Measurements from ENCODE around the gene XPOT.

The XPOT gene

GRCh38 chr12:64428956-64429355, 24.8 kb downstream of the XPOT start:
- DNase-seq, result no peak

- DNase-seq, result no peak
Measured at GRCh38 chr12:64430886-64431285, 26.7 kb downstream of the XPOT start.

GRCh38 chr12:64431791-64432190, 27.6 kb downstream of the XPOT start:
- DNase-seq, result no peak

GRCh38 chr12:64433915-64434314, 29.7 kb downstream of the XPOT start:
- DNase-seq, result no peak

GRCh38 chr12:64440100-64440499, 35.9 kb downstream of the XPOT start:
- DNase-seq, result no peak

- DNase-seq, result no peak
Measured at GRCh38 chr12:64445490-64445889, 41.3 kb downstream of the XPOT start.

- DNase-seq, result no peak
Measured at GRCh38 chr12:64446295-64446694, 42.1 kb downstream of the XPOT start.

- no peak for DNase-seq
Measured at GRCh38 chr12:64450057-64450640, 46.0 kb downstream of the XPOT start.

GRCh38 chr12:64450711-64451486, 46.7 kb downstream of the XPOT start:
- DNase-seq, result no peak

- DNase-seq, result peak; percentile 91
Measured at GRCh38 chr12:64451687-64452558, 47.7 kb downstream of the XPOT start, which contains the start of gene TBK1. TBK1 (plus strand) TSS chr12:64452120; CDS start chr12:64455871, 3,751 bp downstream.

- DNase-seq, result no peak
Measured at GRCh38 chr12:64452559-64453329, 48.6 kb downstream of the XPOT start.

- no peak for DNase-seq
Measured at GRCh38 chr12:64455506-64455905, 51.3 kb downstream of the XPOT start.

GRCh38 chr12:64456119-64456518, 51.9 kb downstream of the XPOT start:
- DNase-seq, result no peak

GRCh38 chr12:64457032-64457431, 52.8 kb downstream of the XPOT start:
- DNase-seq, result no peak

GRCh38 chr12:64457466-64457865, 53.3 kb downstream of the XPOT start:
- no peak for DNase-seq

- no peak for DNase-seq
Measured at GRCh38 chr12:64457923-64458322, 53.7 kb downstream of the XPOT start.

GRCh38 chr12:64459394-64459891, 55.3 kb downstream of the XPOT start:
- no peak for DNase-seq

- no peak for DNase-seq
Measured at GRCh38 chr12:64461634-64462414, 57.6 kb downstream of the XPOT start.

GRCh38 chr12:64466178-64466577, 62.0 kb downstream of the XPOT start:
- DNase-seq, result no peak

- no peak for DNase-seq
Measured at GRCh38 chr12:64468966-64469365, 64.8 kb downstream of the XPOT start.

- no peak for DNase-seq
Measured at GRCh38 chr12:64469455-64470142, 65.4 kb downstream of the XPOT start.
